ENCODE results near the gene IPCEF1.
"Not testable (repeated sequence)": the region's sequence is repeated elsewhere in the genome, so short reads cannot be mapped to it uniquely, and the experiment has no call there.

The IPCEF1 gene

DNA sequence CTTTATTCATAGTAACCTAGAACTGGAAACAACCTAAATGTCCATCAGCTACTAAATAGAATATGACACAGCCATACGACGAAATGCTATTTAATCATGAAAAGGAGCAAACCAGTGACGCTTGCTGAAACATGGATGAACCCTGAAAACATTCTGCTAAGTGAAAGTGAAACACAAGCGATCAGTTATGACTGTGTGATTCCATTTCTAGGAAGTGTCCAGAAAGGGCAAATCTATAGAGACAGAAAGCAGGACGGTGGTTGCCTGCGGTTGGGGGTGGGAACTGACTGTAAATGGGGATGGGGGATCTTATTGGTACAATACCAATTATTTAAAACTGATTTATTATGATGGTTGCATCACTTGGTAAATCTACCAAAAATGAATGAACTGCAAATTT lies 126.8 kb downstream of the IPCEF1 start:
- in situ Hi-C loops (cut with HindIII; ENCODE audit: low sequenced_read_pairs), result no loop called here

DNA sequence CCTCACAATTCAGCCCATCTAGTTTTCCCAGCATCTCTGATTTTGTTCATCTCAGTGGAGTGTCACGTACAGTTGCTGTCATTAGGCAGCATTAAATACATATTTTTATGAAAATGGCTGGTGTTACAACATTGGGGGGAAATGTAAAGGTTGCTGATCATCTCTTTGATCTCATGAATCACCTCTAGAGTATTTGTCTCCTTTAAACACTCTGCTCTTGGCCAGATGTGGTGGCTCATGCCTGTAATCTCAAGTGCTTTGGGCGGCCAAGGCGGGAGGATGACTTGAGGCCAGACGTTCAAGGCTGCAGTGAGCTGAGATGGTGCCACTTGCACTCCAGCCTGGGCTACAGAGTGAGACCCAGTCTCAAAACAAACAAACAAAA lies 128.1 kb downstream of the IPCEF1 start:
- in situ Hi-C loops (cut with HindIII; ENCODE audit: low sequenced_read_pairs), result no loop called here

DNA sequence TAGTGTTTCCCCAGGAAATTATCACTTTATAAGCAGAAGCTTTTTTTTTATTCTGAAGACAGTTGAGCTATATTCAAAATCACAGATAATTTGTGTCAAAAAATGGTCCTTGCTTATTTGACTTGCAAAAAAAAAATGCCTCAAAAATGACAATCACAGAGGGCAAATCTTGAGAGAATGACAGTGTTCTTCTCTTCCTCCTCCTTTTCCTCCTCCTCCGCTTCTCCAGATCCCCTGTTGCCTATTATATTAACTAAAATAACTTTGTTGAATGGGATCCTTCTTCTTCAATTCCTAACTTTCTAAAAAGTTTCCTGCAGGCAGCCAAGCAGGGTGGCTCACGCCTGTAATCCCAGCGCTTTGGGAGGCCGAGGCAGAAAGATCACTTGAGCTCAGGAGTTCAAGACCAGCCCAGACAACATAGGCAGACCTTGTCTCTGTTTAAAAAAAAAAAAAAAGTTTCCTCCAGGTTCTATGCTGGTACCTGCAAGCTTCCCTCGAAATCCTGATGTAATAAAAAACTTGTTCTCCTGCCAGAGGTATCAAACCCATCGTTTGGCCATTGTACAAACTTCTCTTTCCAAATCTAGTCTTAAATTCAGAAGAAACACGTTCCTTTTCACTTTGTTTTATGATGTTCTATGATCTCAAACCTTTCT lies 128.6 kb downstream of the IPCEF1 start:
- in situ Hi-C loops (cut with HindIII; ENCODE audit: low sequenced_read_pairs), result no loop called here

DNA sequence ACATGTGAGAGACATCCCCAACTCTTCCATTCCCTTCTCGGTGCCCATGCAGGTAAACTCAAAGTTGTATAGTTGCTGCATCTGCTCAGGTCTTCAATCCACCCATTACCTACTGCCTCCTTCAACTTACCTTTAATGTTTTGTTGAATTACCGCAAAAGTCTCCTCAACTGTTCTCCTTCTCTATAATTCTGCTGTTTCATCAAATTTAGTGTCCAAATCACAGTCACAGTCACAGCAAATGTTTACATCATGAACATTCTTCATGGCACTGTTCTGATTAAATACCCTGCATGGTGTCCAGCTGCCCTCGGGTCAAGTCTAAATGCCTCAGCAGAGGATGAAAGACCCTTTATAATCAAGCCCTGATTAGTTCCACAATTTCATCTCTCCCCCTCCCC lies 130.1 kb downstream of the IPCEF1 start:
- in situ Hi-C loops (cut with HindIII; ENCODE audit: low sequenced_read_pairs), result no loop called here

DNA sequence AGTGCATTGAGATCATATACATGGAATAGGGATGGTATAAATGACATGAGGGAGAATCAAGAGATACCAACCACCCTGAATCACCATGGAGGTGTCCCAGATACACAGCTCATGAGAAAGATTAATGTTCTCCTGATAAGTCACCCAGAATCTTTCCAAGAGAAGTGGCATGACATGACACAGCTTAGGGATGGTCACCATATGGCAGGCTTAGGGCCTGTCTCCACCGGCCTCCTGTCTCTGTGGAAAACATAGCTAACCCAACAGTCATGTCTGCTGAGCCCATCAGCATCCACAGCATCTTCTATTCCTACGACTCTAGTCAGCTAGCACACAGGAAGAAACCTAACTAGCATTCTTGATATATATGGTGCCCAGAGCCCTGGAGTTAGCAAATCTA lies 133.3 kb downstream of the IPCEF1 start:
- in situ Hi-C loops (cut with HindIII; ENCODE audit: low sequenced_read_pairs), result no loop called here

DNA sequence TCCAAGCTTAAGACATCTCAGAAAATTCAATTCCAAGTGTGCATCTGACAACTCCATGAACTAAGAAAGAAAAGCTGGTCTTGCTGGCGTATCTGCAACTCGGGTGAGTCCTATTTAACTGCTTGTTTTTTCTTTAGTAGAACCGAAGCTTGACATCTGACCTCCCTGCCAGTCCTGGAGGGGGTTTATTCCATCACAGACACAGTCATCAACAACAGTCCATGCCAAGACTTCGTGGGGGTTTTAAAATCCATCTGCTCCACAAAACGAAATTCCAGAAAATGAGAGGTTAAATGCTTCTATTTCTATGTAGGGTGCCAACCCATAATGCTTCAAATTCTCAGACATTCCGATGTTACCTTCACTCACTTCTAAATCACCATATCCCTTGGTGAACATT lies 133.9 kb downstream of the IPCEF1 start:
- in situ Hi-C loops (cut with HindIII; ENCODE audit: low sequenced_read_pairs), result no loop called here

DNA sequence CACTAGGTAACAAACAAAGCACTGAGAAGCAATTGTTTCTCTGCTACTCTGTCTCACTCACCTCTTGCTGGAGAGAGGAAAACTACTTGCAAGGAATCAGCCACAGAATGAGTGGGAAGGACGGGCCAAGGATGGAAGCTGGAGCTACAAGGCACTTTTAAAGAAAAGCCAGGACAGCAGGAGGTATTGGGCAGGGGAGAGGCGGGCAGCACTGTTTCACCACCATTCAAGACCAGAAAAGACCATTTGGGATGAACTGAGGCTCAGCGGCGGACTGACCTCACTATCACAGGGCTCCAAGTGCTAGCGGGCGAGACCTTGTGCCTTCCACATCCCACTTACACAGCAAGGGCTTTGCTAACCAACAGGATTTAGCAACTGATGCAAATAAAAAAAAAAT lies 137.4 kb downstream of the IPCEF1 start:
- in situ Hi-C loops (cut with HindIII; ENCODE audit: low sequenced_read_pairs), result no loop called here

DNA sequence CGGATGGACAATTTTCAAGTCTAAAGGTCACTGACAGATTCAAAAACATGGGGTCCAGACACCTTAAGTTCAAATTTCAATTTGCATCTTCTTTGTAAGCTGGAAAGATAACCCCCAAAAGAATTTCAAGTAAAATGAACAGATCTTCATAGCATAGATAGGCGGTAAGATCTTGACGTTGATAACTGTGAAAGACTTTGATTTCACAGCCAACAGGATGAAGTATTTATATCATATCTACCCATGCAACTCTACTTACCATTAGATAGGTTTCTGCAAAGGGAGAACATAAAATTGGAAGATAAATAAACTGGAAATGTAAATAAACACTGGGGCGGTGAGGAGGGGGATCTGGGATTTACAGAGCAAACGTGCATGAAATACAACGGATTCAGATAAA lies 137.8 kb downstream of the IPCEF1 start:
- in situ Hi-C loops (cut with HindIII; ENCODE audit: low sequenced_read_pairs), result no loop called here

DNA sequence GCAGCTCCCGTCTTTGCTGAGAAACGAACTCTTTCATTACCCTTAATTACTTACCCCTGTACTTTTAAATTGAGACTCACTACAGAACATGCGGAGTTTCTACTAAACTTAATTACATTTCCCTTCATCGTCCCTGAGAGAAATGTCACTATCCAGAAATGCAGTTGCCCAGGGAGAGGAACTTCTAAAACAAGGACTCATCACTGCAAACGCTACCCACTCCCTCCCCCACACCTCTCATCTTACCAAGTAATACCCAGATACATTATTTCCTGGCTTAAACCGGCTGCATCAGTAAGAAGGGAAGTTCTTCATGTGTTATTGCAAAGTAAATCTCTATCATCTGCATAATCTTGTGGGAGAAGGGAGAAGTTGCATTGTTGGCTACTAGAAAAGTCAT lies 138.3 kb downstream of the IPCEF1 start:
- in situ Hi-C loops (cut with HindIII; ENCODE audit: low sequenced_read_pairs), result no loop called here

DNA sequence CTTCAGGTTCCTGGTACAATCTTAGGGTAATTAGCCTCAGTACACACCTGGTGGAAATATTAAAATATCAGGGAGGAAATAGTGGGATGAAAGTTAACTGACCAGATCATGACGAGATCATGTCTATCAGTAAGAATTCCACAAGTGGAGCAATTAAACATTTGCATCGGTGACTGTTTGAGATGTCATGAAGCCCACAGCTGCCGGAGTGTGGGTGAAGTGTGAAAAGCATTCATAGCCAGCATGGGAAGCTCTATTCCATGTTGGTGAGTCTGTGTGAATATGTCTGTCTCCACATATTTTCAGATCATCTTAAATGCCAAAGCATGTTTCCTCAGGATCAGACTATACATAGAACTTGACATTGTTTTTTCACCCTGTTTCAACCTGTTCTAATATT lies 142.8 kb downstream of the IPCEF1 start:
- in situ Hi-C loops (cut with HindIII; ENCODE audit: low sequenced_read_pairs), result no loop called here

DNA sequence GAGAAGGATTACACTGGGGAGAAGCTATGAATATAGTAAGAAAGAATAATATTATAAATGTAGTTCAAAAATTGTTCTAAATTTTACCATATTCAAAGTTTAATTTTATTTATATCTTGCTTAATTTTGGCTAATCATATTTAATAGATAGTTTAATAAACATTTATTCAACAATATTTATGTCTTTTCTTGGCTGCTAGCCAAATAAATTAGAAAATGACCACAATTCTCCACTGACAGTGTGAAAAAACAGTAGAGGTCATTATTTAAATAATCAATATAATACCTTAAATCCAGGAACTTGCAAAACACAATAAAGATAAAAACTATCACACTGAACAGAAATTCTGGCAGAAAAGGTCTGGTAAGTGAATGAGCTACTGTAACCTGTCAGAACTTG lies 145.9 kb downstream of the IPCEF1 start:
- in situ Hi-C loops (cut with HindIII; ENCODE audit: low sequenced_read_pairs), result no loop called here

DNA sequence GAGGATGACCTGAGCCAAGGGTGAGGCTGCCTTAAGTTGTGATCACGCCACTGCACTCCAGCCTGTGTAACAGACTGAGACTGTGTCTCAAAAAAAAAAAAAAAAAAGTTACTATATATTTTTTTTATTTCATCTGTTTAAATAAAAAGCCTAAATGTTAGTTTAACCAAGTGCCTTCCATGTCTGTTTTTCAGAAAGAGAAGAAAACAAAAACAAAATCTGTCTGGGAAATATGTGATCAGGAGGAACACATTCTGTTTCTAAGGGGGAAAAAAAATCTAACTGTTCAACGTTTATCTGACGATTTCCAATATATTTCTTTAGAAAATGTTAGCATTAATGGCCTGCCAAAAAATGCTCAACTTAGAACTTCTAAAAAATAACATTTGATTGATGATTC lies 147.0 kb downstream of the IPCEF1 start:
- in situ Hi-C loops (cut with HindIII; ENCODE audit: low sequenced_read_pairs), result no loop called here

DNA sequence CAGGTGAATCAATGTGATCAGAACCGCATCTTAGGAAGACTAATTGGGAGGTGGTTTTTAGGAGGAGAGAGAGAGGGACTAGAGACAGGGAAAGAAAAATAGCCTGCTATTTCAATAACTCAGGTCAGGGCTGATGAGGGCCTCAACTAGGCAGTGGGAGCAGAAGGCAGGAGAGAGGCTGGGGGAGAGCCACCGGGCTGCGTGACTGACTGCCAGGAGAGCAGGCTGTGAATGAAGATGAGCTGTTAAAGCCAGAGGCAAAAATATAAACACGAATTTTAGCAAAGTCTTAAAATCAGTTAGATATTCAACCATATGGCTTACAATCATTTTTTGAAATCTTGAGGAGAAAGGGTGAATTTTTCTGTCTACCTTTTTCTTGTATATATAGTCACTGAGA lies 149.6 kb downstream of the IPCEF1 start:
- in situ Hi-C loops (cut with HindIII; ENCODE audit: low sequenced_read_pairs), result no loop called here

DNA sequence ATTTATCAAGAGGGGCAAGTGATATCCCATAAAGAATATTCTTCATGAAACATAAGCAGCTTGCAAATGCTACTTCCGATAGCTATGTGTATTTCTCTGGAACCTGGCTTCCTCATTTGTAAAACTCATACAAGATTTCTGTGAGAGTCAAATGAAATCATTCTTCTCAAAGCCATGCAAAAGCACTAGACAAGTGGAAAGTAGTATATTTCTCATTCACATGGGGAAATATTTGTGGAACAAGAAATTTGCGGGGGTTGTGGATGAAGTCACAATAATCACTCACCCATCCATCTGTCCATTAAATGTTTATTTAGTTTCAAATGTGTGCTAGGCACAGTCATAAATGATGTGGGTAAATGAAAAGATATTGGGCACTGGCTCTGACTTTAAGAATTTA lies 150.5 kb downstream of the IPCEF1 start:
- in situ Hi-C loops (cut with HindIII; ENCODE audit: low sequenced_read_pairs), result no loop called here

DNA sequence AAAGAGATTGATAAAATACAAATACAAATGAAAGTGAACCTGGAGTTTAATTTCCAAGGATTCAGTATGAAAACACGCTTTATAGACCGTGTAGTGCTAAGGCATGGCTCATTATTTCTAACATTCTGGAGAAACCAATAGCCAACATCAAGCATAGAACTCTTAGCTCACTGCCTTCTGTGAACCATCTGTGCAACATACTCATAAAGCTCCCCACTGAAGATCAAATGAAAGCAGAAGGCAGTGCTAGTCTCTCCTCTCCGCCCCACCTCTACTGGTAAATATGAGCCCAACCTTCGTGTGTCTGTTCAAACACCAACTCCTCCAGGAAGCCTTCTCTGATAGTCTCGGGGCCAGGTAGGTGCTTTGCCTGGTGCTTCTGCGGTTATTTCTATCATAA lies 153.6 kb downstream of the IPCEF1 start:
- in situ Hi-C loops (cut with HindIII; ENCODE audit: low sequenced_read_pairs), result no loop called here

DNA sequence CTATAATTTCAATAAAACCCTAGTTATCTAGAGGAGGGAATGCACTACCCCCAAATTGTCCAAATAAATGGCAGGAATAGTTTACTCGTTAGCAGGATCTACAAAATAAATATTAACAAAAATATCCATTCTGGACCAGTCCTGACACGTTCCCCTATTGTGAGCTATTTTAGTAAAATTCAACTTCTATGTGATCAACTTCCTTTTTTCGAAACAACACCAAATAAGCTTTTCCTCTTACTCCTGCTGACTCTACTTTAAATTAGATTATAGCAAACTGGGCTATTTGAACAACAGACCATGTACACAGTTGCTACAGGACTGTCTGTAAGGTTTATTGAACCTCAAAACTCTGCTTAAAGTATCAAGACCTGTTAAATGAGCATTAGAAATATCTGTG lies 154.3 kb downstream of the IPCEF1 start:
- in situ Hi-C loops (cut with HindIII; ENCODE audit: low sequenced_read_pairs), result no loop called here

DNA sequence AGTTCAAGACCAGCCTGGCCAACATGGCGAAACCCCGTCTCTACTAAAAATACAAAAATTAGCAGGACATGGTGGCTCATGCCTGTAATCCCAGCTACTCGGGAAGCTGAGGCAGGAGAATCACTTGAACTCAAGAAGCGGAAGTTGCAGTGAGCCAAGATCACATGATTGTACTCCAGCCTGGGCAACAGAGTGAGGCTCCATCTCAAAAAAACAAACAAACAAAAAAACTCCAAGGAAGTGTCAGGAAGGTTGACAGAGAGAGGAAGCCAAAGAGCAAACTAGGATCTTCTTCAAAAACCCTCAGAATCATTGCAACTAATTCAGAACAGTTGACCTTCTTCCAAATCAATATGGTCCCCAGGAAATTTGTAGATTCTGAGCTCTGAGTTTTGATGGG lies 154.9 kb downstream of the IPCEF1 start:
- in situ Hi-C loops (cut with HindIII; ENCODE audit: low sequenced_read_pairs), result not testable (repeated sequence)

DNA sequence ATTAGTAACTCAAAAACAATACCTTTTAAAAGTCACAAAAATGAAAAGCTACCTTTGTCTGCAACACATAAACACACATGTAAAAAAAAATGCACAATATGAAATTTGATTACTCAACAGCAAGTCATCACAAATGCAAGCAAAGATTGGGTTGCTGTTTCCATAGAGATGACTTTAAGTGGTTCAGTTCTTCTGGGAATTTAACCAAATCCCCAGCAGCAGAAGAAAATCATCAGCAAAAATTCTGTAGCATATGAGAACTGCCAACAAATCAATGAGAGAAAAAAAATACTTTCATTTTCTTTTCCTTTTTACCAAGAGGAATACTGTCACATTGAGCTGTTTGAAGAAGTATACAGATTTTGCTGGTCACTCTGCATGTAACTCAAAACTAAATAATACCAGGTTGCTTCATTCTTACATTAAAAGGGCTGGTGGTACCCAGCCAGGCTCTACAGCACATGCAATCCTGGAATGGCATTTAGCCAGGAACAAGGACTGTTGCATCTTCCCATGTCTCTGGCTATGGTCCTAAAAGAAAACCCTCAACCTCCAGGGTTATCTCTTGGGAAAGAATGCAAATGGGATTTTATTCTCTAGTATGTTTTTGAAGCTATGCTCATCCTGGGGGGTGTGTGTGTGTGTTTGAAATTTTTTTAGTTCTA lies 159.3 kb downstream of the IPCEF1 start:
- in situ Hi-C loops (cut with HindIII; ENCODE audit: low sequenced_read_pairs), result no loop called here

DNA sequence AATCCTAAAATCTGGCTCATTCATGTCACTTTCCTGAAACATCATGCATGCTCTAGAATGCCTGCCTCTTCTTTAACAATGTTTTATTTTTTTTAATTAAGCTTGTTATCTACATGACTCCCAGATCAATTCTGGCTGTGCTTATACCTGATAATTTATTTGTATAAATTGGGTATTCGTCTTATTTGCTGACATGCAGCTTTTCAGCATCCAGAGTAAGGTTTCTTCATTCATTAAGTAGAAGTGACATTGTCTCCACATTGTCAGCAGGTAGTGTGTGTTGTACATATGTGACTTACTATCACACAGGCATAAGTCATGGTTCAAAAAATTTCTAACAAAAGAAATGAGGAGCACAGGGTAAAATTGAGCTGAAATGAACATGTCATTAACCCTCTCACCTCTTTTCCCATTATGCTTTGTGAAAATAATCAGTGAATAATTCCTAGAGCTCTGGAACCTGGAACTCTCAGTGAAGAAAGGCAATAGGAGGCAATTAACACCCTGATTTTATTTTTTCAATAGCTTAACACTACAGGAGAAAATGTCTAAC lies 160.2 kb downstream of the IPCEF1 start:
- in situ Hi-C loops (cut with HindIII; ENCODE audit: low sequenced_read_pairs), result no loop called here

DNA sequence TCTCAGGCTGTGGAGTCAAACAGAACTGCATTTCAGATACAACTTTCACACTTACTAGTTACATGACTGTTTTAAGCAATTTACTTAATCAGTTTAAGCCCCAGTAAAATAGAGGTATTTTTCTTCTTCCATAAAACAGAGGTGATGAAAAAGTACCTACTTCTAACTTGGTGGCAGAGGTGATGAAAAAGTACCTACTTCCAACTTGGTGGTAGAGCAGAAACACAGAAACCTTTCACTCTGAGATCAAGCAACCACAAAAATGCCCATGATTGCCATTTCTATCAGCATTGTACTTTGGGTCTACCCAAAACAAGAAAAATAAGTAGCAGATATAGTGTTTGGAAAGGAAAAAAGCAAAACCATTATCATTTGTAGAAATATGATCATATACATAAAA lies 168.9 kb downstream of the IPCEF1 start:
- in situ Hi-C loops (cut with HindIII; ENCODE audit: low sequenced_read_pairs), result no loop called here

DNA sequence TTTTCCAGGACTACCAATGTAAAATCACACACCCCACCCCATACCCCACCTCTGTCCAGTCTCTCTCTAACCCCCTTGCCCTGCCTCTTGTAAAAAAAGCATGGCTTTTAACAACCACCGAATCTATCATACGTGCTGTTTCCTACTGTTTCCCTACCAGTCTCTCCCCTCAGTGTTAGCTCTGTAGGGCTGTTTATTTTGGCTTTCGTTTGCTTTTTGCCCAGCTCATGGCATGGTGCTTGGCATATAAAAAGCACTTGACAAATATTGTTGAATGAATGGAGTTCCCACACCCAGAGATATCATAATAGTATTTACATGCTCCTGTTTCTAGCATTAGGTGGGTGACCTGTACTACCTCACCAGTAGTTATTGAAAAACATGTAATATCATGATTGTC lies 169.4 kb downstream of the IPCEF1 start:
- in situ Hi-C loops (cut with HindIII; ENCODE audit: low sequenced_read_pairs), result no loop called here

DNA sequence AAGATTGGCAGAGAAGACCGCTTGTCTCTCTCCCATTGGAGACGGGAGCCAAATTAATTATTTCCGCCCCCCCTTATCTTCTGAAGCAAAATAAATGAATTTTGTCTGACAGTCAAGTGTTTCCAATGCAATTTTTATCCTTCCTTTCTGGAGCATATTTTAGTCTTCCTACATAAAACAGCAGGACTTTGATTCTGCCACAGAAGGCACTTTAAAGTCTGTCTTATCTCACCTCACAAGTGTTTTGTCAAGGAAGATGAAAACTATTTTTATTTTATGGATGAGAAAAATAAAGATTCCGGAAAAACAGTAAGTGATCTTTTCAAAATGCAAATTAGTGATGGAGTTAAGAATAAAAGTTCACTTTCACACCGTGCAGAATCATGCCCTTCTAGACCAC lies 177.2 kb downstream of the IPCEF1 start:
- in situ Hi-C loops (cut with HindIII; ENCODE audit: low sequenced_read_pairs), result no loop called here

DNA sequence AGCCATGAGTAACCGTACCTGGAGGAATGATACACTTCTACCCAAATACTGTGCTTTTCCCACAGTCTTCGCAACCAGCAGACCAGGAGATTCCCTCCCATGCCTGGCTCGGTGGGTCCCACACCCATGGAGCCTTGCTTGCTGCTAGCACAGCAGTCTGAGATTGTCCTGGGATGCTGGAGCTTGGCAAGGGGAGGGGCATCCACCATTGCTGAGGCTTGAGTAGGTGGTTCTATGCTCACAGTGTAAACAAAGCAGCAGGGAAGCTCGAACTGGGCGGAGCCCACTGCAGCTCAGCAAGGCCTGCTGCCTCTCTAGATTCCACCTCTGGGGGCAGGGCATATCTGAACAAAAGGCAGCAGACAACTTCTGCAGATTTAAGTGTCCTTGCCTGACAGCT lies 184.2 kb downstream of the IPCEF1 start:
- in situ Hi-C loops (cut with HindIII; ENCODE audit: low sequenced_read_pairs), result not testable (repeated sequence)

Data from endothelial cell of hepatic sinusoid (primary cell).